Amniotic epithelial cell (primary cell): Measurements from ENCODE around the gene NPR3.
A peak's percentile ranks its signal among the peaks of the same experiment; 100 is the strongest.

Experiments used
- DNase-seq: peaks from one replicate; pipeline ENCODE4 v3.0.0-alpha.2; 2010; ENCODE audit warnings: low read depth

The NPR3 gene

GRCh38 chr5:32711681-32712480, 760 bp downstream of the NPR3 start:
- peak; percentile 15 for DNase-seq

GRCh38 chr5:32712481-32713360, 1.6 kb downstream of the NPR3 start:
- no peak for DNase-seq

- DNase-seq = peak; percentile 16
These were observed 2.2 kb downstream of the NPR3 start for GRCh38 chr5:32713361-32713769.

- no peak for DNase-seq
These were observed 2.8 kb downstream of the NPR3 start for GRCh38 chr5:32713770-32714381.

- DNase-seq = no peak
These were observed 3.7 kb downstream of the NPR3 start for GRCh38 chr5:32714836-32715235.

- DNase-seq = no peak
These were observed 9.2 kb downstream of the NPR3 start for GRCh38 chr5:32720300-32720699.

- no peak for DNase-seq
These were observed 10.5 kb downstream of the NPR3 start for GRCh38 chr5:32721626-32722025.

- DNase-seq = no peak
These were observed 11.8 kb downstream of the NPR3 start for GRCh38 chr5:32722957-32723356.

GRCh38 chr5:32724526-32724925, 13.4 kb downstream of the NPR3 start:
- DNase-seq = no peak

- peak; percentile 87 for DNase-seq
These were observed 15.0 kb downstream of the NPR3 start for GRCh38 chr5:32726086-32726557.

- DNase-seq = no peak
These were observed 18.5 kb downstream of the NPR3 start for GRCh38 chr5:32729651-32730050.

GRCh38 chr5:32733590-32734340, 22.6 kb downstream of the NPR3 start:
- no peak for DNase-seq

GRCh38 chr5:32734827-32735378, 23.8 kb downstream of the NPR3 start:
- no peak for DNase-seq

GRCh38 chr5:32735512-32735911, 24.4 kb downstream of the NPR3 start:
- no peak for DNase-seq

- DNase-seq = no peak
These were observed 25.7 kb downstream of the NPR3 start for GRCh38 chr5:32736842-32737241.

- DNase-seq = no peak
These were observed 29.5 kb downstream of the NPR3 start for GRCh38 chr5:32740651-32741050.

- no peak for DNase-seq
These were observed 34.2 kb downstream of the NPR3 start for GRCh38 chr5:32745317-32745716.

GRCh38 chr5:32752411-32752810, 41.3 kb downstream of the NPR3 start:
- DNase-seq = no peak

GRCh38 chr5:32753051-32753450, 41.9 kb downstream of the NPR3 start:
- DNase-seq = peak; percentile 81

GRCh38 chr5:32753765-32754164, 42.6 kb downstream of the NPR3 start:
- DNase-seq = peak; percentile 31

GRCh38 chr5:32754284-32754683, 43.2 kb downstream of the NPR3 start:
- no peak for DNase-seq
